HAP-1 (cell line): ENCODE data around the gene ZC2HC1B.
"Not testable (repeated sequence)": the region's sequence is repeated elsewhere in the genome, so short reads cannot be mapped to it uniquely, and the experiment has no call there.

Source experiments
- DNase-seq, 2 experiments: peaks; one replicate each; pipeline ENCODE4 v3.0.0-alpha.2; 2016 to 2020; ENCODE audit warnings: low spot score in 2 of 2
- H3K27me3 ChIP-seq: fragments of 250-450 bp; sonication (Bioruptor Pico); 2 replicates; pipeline ENCODE4 v1.5.1; 2020; ENCODE audit warnings: low read depth, mild to moderate bottlenecking, moderate library complexity
- H3K36me3 ChIP-seq: fragments of 250-450 bp; sonication (Bioruptor Pico); replicated peaks from 2 replicates; pipeline ENCODE4 v1.5.1; 2020; ENCODE audit warnings: mild to moderate bottlenecking
- H3K4me1 ChIP-seq: fragments of 250-450 bp; sonication (Bioruptor Pico); 2 replicates; pipeline ENCODE4 v1.5.1; 2020; ENCODE audit warnings: mild to moderate bottlenecking
- H3K4me3 ChIP-seq: fragments of 250-450 bp; sonication (Bioruptor Pico); 2 replicates; pipeline ENCODE4 v1.5.1; 2020; ENCODE audit warnings: mild to moderate bottlenecking, moderate library complexity
- H3K9me3 ChIP-seq: fragments of 250-450 bp; sonication (Bioruptor Pico); 2 replicates; pipeline ENCODE4 v1.5.1; 2020; ENCODE audit warnings: mild to moderate bottlenecking, moderate library complexity
- in situ Hi-C: fragments of 300-500 bp; cut with MboI; formaldehyde crosslinking; loops from 3 replicates; pipeline ENCODE4 v1.14.3; 2020; ENCODE audit warnings: low sequenced_read_pairs, inconsistent platforms, mixed read lengths

Gene ZC2HC1B

GRCh38 chr6:143845033-143845432, 19.2 kb upstream of the ZC2HC1B start:
- Histone ChIP-seq H3K36me3 (peaks cover 64% of the 10 kb centered on the region), H3K27me3 (no peaks in the 10 kb centered on the region), H3K4me3 (no peak overlapping the region), H3K4me1 (peaks cover 12% of the 10 kb centered on the region), H3K9me3 (no peaks in the 10 kb centered on the region)
- in situ Hi-C loops: no loop called here
- DNase-seq: no peak

- H3K27me3 ChIP-seq, DNase-seq, H3K9me3 ChIP-seq, in situ Hi-C loops, H3K4me3 ChIP-seq, H3K4me1 ChIP-seq: not testable (repeated sequence)
- peaks cover 82% of the 10 kb centered on the region for H3K36me3 ChIP-seq
These were observed 12.6 kb upstream of the ZC2HC1B start for GRCh38 chr6:143851706-143852105.

DNA sequence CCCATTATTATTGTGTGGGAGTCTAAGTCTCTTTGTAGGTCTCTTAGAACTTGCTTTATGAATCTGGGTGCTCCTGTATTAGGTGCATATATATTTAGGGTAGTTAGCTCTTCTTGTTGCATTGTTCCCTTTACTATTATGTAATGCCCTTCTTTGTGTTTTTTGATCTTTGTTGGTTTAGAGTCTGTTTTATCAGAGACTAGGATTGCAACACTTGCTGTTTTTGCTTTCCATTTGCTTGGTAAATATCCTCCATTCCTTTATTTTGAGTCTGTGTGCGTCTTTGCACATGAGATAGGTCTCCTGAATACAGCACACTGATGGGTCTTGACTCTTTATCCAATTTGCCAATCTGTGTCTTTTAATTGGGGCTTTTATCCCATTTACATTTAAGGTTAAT, 9.2 kb upstream of the ZC2HC1B start:
- H3K9me3 ChIP-seq, H3K27me3 ChIP-seq, H3K4me3 ChIP-seq, DNase-seq, in situ Hi-C loops: not testable (repeated sequence)
- Histone ChIP-seq H3K4me1 (peaks cover 11% of the 10 kb centered on the region), H3K36me3 (peaks cover 66% of the 10 kb centered on the region)

GRCh38 chr6:143856762-143857161, 7.5 kb upstream of the ZC2HC1B start:
- peaks cover 49% of the 10 kb centered on the region for H3K36me3 ChIP-seq
- H3K4me3 ChIP-seq, H3K9me3 ChIP-seq, DNase-seq, H3K27me3 ChIP-seq, in situ Hi-C loops: not testable (repeated sequence)
- H3K4me1 ChIP-seq: peaks cover 18% of the 10 kb centered on the region

GRCh38 chr6:143857651-143858050, 6.6 kb upstream of the ZC2HC1B start:
- no peak for DNase-seq
- Histone ChIP-seq H3K4me1 (peaks cover 18% of the 10 kb centered on the region), H3K4me3 (no peak overlapping the region), H3K9me3 (no peaks in the 10 kb centered on the region), H3K27me3 (no peaks in the 10 kb centered on the region), H3K36me3 (peaks cover 46% of the 10 kb centered on the region)
- in situ Hi-C loops: no loop called here

GRCh38 chr6:143859891-143860660, 4.2 kb upstream of the ZC2HC1B start:
- Histone ChIP-seq H3K4me3 (no peak overlapping the region), H3K36me3 (peaks cover 54% of the 10 kb centered on the region), H3K4me1 (peaks cover 18% of the 10 kb centered on the region), H3K27me3 (no peaks in the 10 kb centered on the region), H3K9me3 (no peaks in the 10 kb centered on the region)
- peak; percentile 61 to 97 for DNase-seq
- in situ Hi-C loops: no loop called here

- H3K27me3 ChIP-seq: no peaks in the 10 kb centered on the region
These were observed 503 bp upstream of the ZC2HC1B start for GRCh38 chr6:143863771-143864170.

GRCh38 chr6:143867236-143867635, 3.0 kb downstream of the ZC2HC1B start:
- Histone ChIP-seq H3K9me3 (no peaks in the 10 kb centered on the region), H3K4me1 (no peaks in the 10 kb centered on the region), H3K4me3 (no peak overlapping the region), H3K27me3 (no peaks in the 10 kb centered on the region), H3K36me3 (peaks cover 24% of the 10 kb centered on the region)
- in situ Hi-C loops: no loop called here
- no peak for DNase-seq

More at GRCh38 chr6:143863771-143864170, 503 bp upstream of the ZC2HC1B start:
- peaks cover 17% of the 10 kb centered on the region for H3K4me1 ChIP-seq
- peaks cover 30% of the 10 kb centered on the region for H3K36me3 ChIP-seq
- in situ Hi-C loops: no loop called here
- DNase-seq: no peak
- no peaks in the 10 kb centered on the region for H3K9me3 ChIP-seq
- no peak overlapping the region for H3K4me3 ChIP-seq

GRCh38 chr6:143868808-143869207, 4.5 kb downstream of the ZC2HC1B start:
- in situ Hi-C loops, DNase-seq, H3K9me3 ChIP-seq, H3K4me3 ChIP-seq, H3K4me1 ChIP-seq, H3K27me3 ChIP-seq: not testable (repeated sequence)
- H3K36me3 ChIP-seq: peaks cover 11% of the 10 kb centered on the region

DNA sequence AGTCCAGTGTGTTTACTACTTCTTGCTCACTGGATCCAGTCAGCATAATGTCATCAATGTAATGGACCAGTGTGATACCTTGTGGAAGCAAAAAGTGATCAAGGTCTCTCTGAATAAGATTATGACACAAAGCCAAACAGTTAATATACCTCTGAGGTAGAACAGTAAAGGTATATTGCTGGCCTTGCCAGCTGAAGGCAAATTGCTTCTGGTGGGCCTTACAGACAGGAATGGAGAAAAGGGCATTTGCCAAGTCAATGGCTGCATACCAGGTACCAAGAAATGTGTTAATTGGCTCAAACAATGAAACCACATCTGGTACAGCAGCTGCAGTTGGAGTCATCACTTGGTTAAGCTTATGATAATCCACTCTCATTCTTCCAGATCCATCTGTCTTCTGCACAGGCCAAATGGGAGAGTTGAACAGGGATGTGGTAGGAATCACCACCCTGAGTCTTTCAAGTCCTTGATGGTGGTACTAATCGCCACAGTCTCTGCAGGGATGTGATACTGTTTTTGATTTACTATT, 7.0 kb downstream of the ZC2HC1B start:
- not testable (repeated sequence) for H3K4me1 ChIP-seq

DNA sequence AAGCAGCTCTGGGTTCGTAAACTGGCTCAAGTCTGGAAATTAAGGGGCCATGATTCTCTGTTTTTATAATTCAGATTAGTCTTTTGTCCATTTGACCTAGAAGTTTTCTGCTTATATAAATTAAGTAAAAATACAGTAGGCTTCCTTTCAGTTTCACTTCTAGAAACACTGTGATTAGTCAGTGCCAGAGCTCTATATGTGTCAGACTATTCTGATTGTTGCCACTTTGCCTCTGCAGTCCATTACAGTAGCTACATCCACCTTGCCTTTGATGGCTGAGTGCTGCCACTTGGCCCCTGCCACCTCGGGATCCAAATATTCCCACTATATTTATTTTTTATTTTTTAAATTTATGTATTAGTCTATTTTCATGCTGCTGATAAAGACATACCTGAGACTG, 7.9 kb downstream of the ZC2HC1B start:
- in situ Hi-C loops: no loop called here
- Histone ChIP-seq H3K27me3 (no peaks in the 10 kb centered on the region), H3K9me3 (no peaks in the 10 kb centered on the region), H3K4me1 (no peaks in the 10 kb centered on the region), H3K36me3 (no peaks in the 10 kb centered on the region), H3K4me3 (no peak overlapping the region)
- no peak for DNase-seq

More for the DNA sequence above, 7.0 kb downstream of the ZC2HC1B start:
- H3K9me3 ChIP-seq, H3K4me3 ChIP-seq, H3K36me3 ChIP-seq, DNase-seq, H3K27me3 ChIP-seq, in situ Hi-C loops: not testable (repeated sequence)

- peak in 1 of 2 experiments; percentile 13 for DNase-seq
- H3K9me3 ChIP-seq, H3K36me3 ChIP-seq, in situ Hi-C loops, H3K4me1 ChIP-seq, H3K27me3 ChIP-seq, H3K4me3 ChIP-seq: not testable (repeated sequence)
These were observed 9.3 kb downstream of the ZC2HC1B start for GRCh38 chr6:143873600-143873999.

GRCh38 chr6:143874503-143874902, 10.2 kb downstream of the ZC2HC1B start:
- H3K9me3 ChIP-seq, H3K36me3 ChIP-seq, in situ Hi-C loops, H3K4me3 ChIP-seq, H3K27me3 ChIP-seq, H3K4me1 ChIP-seq, DNase-seq: not testable (repeated sequence)

DNA sequence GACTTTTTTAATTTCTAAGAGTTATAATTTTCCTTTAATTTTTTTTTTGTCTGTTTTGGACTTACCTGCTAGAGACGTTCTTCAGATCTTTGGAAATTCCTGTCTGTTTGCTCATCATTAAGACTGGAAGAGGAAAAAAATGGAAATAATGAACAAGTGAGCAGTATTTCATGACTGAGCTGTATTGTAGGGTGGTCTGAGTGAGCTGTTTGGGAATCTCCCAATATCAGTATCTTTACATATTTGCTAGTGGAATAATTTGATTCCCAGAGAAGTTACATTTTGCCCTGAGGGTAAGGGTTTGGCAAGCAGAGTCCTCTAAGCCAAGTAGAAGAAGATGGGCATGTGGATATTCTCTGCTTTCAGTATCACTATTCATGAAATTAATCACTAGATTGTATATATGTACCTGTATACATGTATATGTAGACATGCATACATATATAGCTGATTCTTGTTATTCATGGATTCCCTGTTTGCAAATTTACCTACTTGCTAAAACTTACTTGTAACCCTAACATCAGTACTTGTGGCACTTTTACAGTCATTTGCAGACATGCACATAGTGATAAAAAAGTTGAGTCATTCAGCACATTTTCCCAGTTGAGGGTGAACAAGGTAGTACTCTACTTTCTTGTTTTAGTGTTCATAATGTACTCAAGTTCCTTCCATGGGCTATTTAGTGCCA, 13.5 kb downstream of the ZC2HC1B start:
- Histone ChIP-seq H3K36me3 (no peaks in the 10 kb centered on the region), H3K4me1 (no peaks in the 10 kb centered on the region), H3K27me3 (no peaks in the 10 kb centered on the region), H3K4me3 (no peak overlapping the region), H3K9me3 (no peaks in the 10 kb centered on the region)
- in situ Hi-C loops: no loop called here
- no peak for DNase-seq
